GM12891 (cell line): ENCODE results near the gene TENM4.

Experiments
- POLR2A ChIP-seq: IDR thresholded peaks from 2 replicates; pipeline ENCODE4 v1.6.1; 2011; ENCODE audit warnings: low read depth, low read length, control low read depth
- POLR2AphosphoS5 ChIP-seq: IDR thresholded peaks from 2 replicates; pipeline ENCODE4 v1.6.1; 2011; ENCODE audit warnings: low read depth, low read length, control low read depth

GRCh38 chr11:79116600-79116999 lies 324.2 kb downstream of the TENM4 start:
- TF ChIP-seq POLR2A (no peak), POLR2AphosphoS5 (no peak)
